C4-2B (cell line): ENCODE measurements around the gene MYO1D.

Experiments used
- H3K27ac ChIP-seq: fragments of 450-650 bp; 2 replicates; pipeline ENCODE4 v1.5.1; 2017
- ZFX ChIP-seq: fragments of 450-650 bp; IDR thresholded peaks from 2 replicates; pipeline ENCODE4 v1.6.1; 2017
- TF ChIP-seq, protein P1 (sequence below): fragments of 450-650 bp; conservative IDR thresholded peaks from 2 replicates; pipeline ENCODE4 v1.5.1; 2017; ENCODE audit warnings: mild to moderate bottlenecking

The MYO1D gene

GRCh38 chr17:32671896-32672295, 205.0 kb downstream of the MYO1D start:
- H3K27ac ChIP-seq = no peak overlapping the region
- TF ChIP-seq, protein P1, sequence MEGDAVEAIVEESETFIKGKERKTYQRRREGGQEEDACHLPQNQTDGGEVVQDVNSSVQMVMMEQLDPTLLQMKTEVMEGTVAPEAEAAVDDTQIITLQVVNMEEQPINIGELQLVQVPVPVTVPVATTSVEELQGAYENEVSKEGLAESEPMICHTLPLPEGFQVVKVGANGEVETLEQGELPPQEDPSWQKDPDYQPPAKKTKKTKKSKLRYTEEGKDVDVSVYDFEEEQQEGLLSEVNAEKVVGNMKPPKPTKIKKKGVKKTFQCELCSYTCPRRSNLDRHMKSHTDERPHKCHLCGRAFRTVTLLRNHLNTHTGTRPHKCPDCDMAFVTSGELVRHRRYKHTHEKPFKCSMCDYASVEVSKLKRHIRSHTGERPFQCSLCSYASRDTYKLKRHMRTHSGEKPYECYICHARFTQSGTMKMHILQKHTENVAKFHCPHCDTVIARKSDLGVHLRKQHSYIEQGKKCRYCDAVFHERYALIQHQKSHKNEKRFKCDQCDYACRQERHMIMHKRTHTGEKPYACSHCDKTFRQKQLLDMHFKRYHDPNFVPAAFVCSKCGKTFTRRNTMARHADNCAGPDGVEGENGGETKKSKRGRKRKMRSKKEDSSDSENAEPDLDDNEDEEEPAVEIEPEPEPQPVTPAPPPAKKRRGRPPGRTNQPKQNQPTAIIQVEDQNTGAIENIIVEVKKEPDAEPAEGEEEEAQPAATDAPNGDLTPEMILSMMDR = no peak
- TF ChIP-seq ZFX = no peak

GRCh38 chr17:32664936-32665583, 211.9 kb downstream of the MYO1D start:
- H3K27ac ChIP-seq = no peak overlapping the region

GRCh38 chr17:32660496-32660985, 216.4 kb downstream of the MYO1D start:
- H3K27ac ChIP-seq = no peak overlapping the region
- TF ChIP-seq, protein P1 = no peak
- no peak for TF ChIP-seq ZFX

More at GRCh38 chr17:32664936-32665583, 211.9 kb downstream of the MYO1D start:
- no peak for TF ChIP-seq ZFX
- TF ChIP-seq, protein P1 = no peak

- H3K27ac ChIP-seq = no peak overlapping the region
- no peak for TF ChIP-seq ZFX
- TF ChIP-seq, protein P1 = peak; percentile 95
These were observed 217.5 kb downstream of the MYO1D start for GRCh38 chr17:32659419-32659842.

- TF ChIP-seq, protein P1 = no peak
- no peak for TF ChIP-seq ZFX
- no peak overlapping the region for H3K27ac ChIP-seq
These were observed 218.2 kb downstream of the MYO1D start for GRCh38 chr17:32658470-32659418.

DNA sequence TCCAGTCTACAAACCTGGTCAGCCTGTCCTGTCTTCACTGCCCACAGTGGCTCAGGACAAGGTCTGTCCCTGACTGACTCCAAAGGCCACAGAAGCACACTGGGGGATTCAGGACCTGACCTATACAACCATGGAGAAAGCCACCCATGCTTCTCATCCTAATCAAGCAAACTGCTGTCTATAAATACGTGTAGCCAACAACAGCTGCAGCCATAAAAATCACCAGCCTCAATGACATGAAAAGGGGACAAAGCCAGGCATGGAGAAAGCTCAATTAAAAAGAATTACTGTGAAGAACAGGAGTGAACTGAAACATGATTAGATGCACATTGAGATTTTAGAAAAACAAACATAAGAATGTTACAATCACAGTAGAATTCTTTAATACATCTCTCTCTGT, 220.0 kb downstream of the MYO1D start:
- TF ChIP-seq, protein P1 = no peak
- TF ChIP-seq ZFX = no peak
- H3K27ac ChIP-seq = no peak overlapping the region

DNA sequence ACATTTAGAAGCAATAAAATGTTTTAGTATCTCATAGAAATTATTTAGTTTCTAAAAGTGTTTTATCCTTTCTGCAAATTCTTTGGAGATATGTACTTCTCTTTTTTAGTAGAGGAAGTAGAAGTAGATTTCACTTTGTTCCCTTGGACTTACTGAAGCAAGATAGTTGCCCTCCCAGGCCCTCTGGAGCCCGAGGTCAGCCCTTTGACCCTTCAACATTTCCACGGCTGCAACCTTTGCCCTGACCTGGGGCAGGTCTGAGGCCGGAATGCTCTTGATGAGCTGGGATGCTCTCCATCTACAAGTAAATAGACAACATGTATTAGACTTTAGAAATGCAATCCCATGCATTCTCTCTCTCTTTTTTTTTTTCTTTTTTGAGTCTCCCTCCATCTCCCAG, 222.6 kb downstream of the MYO1D start:
- TF ChIP-seq, protein P1 = no peak
- no peak for TF ChIP-seq ZFX

More for the DNA sequence above, 222.6 kb downstream of the MYO1D start:
- no peak overlapping the region for H3K27ac ChIP-seq
